ENCODE results near the gene CBX5. TPM values are rescaled to one million over a fixed set of nuclear protein-coding genes. Genes with fewer than 3 reads are reported as not detected.
A peak's percentile ranks its signal among the peaks of the same experiment; 100 is the strongest.
"Not testable (repeated sequence)": the region's sequence is repeated elsewhere in the genome, so short reads cannot be mapped to it uniquely, and the experiment has no call there.

CBX5 gene
- total RNA-seq: 19.4 TPM

GRCh38 chr12:54279632-54280467 is at the start of gene CBX5:
Gene CBX5, minus strand, starts transcription at chr12:54280122. Its CDS starts 22,472 bp downstream, at chr12:54257650.
- intact Hi-C loops (cut with DNase I): loop anchor here (1.0 to 5.0 kb wide), 6 partner anchors 21 to 553 kb away; partner anchors contain the start of genes CALCOCO1 and COPZ1
- Histone ChIP-seq H3K4me1 (peaks cover 7 to 44% of the 10 kb centered on the region in 2 donors), H3K36me3 (peaks cover 23 to 30% of the 10 kb centered on the region in 2 donors), H3K9me3 (no peaks in the 10 kb centered on the region), H3K27ac (peak within 1 kb of the TSS; percentile 88 to 94), H3K4me3 (peak within 1 kb of the TSS; percentile 68 to 77), H3K27me3 (no peaks in the 10 kb centered on the region)
- TF ChIP-seq, protein P1, sequence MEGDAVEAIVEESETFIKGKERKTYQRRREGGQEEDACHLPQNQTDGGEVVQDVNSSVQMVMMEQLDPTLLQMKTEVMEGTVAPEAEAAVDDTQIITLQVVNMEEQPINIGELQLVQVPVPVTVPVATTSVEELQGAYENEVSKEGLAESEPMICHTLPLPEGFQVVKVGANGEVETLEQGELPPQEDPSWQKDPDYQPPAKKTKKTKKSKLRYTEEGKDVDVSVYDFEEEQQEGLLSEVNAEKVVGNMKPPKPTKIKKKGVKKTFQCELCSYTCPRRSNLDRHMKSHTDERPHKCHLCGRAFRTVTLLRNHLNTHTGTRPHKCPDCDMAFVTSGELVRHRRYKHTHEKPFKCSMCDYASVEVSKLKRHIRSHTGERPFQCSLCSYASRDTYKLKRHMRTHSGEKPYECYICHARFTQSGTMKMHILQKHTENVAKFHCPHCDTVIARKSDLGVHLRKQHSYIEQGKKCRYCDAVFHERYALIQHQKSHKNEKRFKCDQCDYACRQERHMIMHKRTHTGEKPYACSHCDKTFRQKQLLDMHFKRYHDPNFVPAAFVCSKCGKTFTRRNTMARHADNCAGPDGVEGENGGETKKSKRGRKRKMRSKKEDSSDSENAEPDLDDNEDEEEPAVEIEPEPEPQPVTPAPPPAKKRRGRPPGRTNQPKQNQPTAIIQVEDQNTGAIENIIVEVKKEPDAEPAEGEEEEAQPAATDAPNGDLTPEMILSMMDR (IDR thresholded peaks at IDR 0.05): no peak
- DNase-seq (ENCODE audit: low spot score in 2 of 2): peak; percentile 97 to 99

GRCh38 chr12:54328595-54329337 is 48.8 kb upstream of the CBX5 start:
- no peaks in the 10 kb centered on the region for H3K27me3 ChIP-seq
- H3K36me3 ChIP-seq: peaks cover 0 to 9% of the 10 kb centered on the region in 2 donors
- peaks cover 6 to 26% of the 10 kb centered on the region in 2 donors for H3K4me1 ChIP-seq
- no peak for DNase-seq (ENCODE audit: low spot score in 2 of 2)
- no peaks in the 10 kb centered on the region for H3K9me3 ChIP-seq
- no peak overlapping the region for H3K27ac ChIP-seq
- H3K4me3 ChIP-seq: no peak overlapping the region
- intact Hi-C loops (cut with DNase I): no loop called here
- TF ChIP-seq, protein P1 (IDR thresholded peaks at IDR 0.05): no peak

- Histone ChIP-seq H3K27ac (peak overlapping the region; percentile 64 to 78), H3K4me1 (peaks cover 6 to 26% of the 10 kb centered on the region in 2 donors), H3K4me3 (peak overlapping the region; percentile 64 to 65)
- not testable (repeated sequence) for H3K36me3 ChIP-seq; DNase-seq (ENCODE audit: low spot score in 2 of 2); H3K9me3 ChIP-seq; H3K27me3 ChIP-seq
- intact Hi-C loops (cut with DNase I): loop anchor here (1.0 to 2.0 kb wide), 3 partner anchors 34 to 75 kb away; partner anchors contain the start of genes CBX5 and HNRNPA1
These were observed 45.7 kb upstream of the CBX5 start for GRCh38 chr12:54325442-54326109.

DNA sequence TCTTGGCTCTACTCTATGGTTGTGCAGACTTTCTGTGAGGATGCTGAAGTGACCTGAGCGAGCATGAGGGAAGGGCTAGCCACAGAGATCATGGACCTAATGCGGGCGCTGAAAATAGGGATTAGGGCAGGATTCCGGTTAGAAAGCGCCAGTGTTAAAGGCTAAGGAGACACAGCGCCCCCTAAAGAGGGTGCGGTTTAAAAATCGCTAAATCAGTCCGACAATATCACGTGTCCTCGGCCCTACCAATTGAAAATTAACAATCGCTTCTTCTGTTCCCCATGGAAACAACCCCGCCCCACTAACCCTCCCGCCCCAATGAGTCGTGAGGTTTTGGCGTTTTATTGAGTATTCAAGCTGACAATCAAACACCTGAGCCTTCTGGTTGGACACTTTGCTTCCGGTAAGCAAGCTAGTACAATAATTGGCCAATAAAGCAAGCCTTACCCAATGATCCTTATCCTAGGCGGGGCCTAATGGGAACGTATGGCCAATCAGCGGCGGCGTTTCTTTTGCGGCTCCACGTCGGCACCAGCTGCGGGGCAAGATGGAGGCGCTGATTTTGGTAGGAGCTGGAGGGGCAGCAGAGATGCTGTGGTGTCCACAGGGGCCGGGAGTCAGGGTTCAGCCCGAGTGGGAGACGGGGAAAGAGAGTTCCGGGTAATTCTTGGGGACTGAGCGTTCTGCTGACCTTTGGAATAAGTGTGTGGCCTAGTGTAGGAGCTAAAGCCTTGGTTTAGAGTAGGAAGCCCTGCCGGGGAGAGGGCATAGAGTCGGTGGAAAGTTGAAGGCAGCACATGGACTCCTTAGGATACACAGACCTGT is 44.9 kb upstream of the CBX5 start, which contains the start of gene COPZ1:
Gene COPZ1, plus strand, starts transcription at position 515 of the 825 bp plus-strand sequence. Its CDS starts 33 bp downstream, at position 548.
- intact Hi-C loops (cut with DNase I): loop anchor here (1.0 to 2.0 kb wide), 3 partner anchors 34 to 74 kb away; partner anchors contain the start of genes CBX5 and HNRNPA1
- TF ChIP-seq, protein P1 (IDR thresholded peaks at IDR 0.05): peak; percentile 61 to 72 (median 67)
- H3K27me3 ChIP-seq: no peaks in the 10 kb centered on the region

GRCh38 chr12:54321363-54321762 is 41.4 kb upstream of the CBX5 start:
- H3K4me3 ChIP-seq: no peak overlapping the region
- no peaks in the 10 kb centered on the region for H3K27me3 ChIP-seq
- intact Hi-C loops (cut with DNase I): no loop called here

More for the DNA sequence above, 44.9 kb upstream of the CBX5 start, which contains the start of gene COPZ1:
- Histone ChIP-seq H3K4me1 (peaks cover 6 to 26% of the 10 kb centered on the region in 2 donors), H3K4me3 (peak within 1 kb of the TSS; percentile 64 to 65), H3K36me3 (peaks cover 0 to 6% of the 10 kb centered on the region in 2 donors), H3K9me3 (no peaks in the 10 kb centered on the region), H3K27ac (peak within 1 kb of the TSS; percentile 64 to 78)
- peak; percentile 97 to 99 for DNase-seq (ENCODE audit: low spot score in 2 of 2)

GRCh38 chr12:54312309-54312708 is 32.4 kb upstream of the CBX5 start:
- intact Hi-C loops (cut with DNase I); H3K36me3 ChIP-seq; H3K9me3 ChIP-seq; H3K27me3 ChIP-seq; DNase-seq (ENCODE audit: low spot score in 2 of 2); H3K4me1 ChIP-seq; H3K4me3 ChIP-seq; H3K27ac ChIP-seq: not testable (repeated sequence)

More at GRCh38 chr12:54321363-54321762, 41.4 kb upstream of the CBX5 start:
- no peaks in the 10 kb centered on the region for H3K9me3 ChIP-seq
- peaks cover 2 to 6% of the 10 kb centered on the region in 2 donors for H3K4me1 ChIP-seq
- no peak overlapping the region for H3K27ac ChIP-seq
- no peaks in the 10 kb centered on the region for H3K36me3 ChIP-seq
- no peak for DNase-seq (ENCODE audit: low spot score in 2 of 2)
- TF ChIP-seq, protein P1 (IDR thresholded peaks at IDR 0.05): no peak

Data from ascending aorta (tissue), 2 donors.